Peyer's patch (tissue), 4 donors: Measurements from ENCODE around the gene NOL3. TPM values are rescaled to one million over a fixed set of nuclear protein-coding genes. Genes with fewer than 3 reads are reported as not detected.
A peak's percentile ranks its signal among the peaks of the same experiment; 100 is the strongest.

ENCODE experiments used
- DNase-seq, 3 donors: peaks; one replicate each; pipeline ENCODE4 v3.0.0-alpha.2; 2017 to 2019
- H3K27ac ChIP-seq, 4 donors: fragments of 200-600 bp; sonication (generic); one replicate each; pipeline ENCODE4 v1.5.1; 2016 to 2019
- H3K27me3 ChIP-seq, 2 donors: fragments of 200-600 bp; sonication (generic); one replicate each; pipeline ENCODE4 v1.5.1; 2019
- H3K36me3 ChIP-seq, 3 donors: fragments of 200-600 bp; sonication (generic); one replicate each; pipeline ENCODE4 v1.5.1; 2016 to 2019
- H3K4me1 ChIP-seq, 4 donors: fragments of 200-600 bp; sonication (generic); one replicate each; pipeline ENCODE4 v1.5.1; 2016 to 2019
- H3K4me3 ChIP-seq, 4 donors: fragments of 200-600 bp; sonication (generic); 1 replicate in 3 of 4; 2 replicates in 1 of 4; pipeline ENCODE4 v1.5.1; 2016 to 2019; ENCODE audit warnings: mild to moderate bottlenecking in 1 of 4
- H3K9me3 ChIP-seq, 4 donors: fragments of 200-600 bp; sonication (generic); one replicate each; pipeline ENCODE4 v1.5.1; 2016 to 2019; ENCODE audit warnings: mild to moderate bottlenecking in 1 of 4
- CTCF ChIP-seq, 6 experiments: fragments of 450-650 bp in 4 of 6; fragments of 200-600 bp in 2 of 6; sonication (generic) in 1 of 6; IDR thresholded peaks; one replicate each; pipeline ENCODE4 v1.5.1; 2017 to 2019; ENCODE audit warnings: antibody characterized with exemption in 6 of 6, mild to moderate bottlenecking in 3 of 6, moderate library complexity in 1 of 6
- POLR2A ChIP-seq, 2 donors: fragments of 450-650 bp; IDR thresholded peaks; one replicate each; pipeline ENCODE4 v1.5.1; 2017; ENCODE audit warnings: antibody characterized with exemption in 2 of 2, mild to moderate bottlenecking in 2 of 2, moderate library complexity in 2 of 2
- total RNA-seq, 4 donors: library from RNA; depleted of rRNA; stranded (reverse); fragments of >200 nt; gene quantifications; one replicate each; pipeline ENCODE4 v1.1.0, GENCODE V29; 2016

The NOL3 gene
- total RNA-seq, 4 donors from 2014 or later, result 24.4 to 65.2 (median 34.1) TPM

- TF ChIP-seq CTCF (IDR thresholded peaks at IDR 0.05) (no peak), POLR2A (IDR thresholded peaks at IDR 0.05) (no peak)
- Histone ChIP-seq H3K4me3 (no peak overlapping the region), H3K4me1 (peaks cover 7 to 39% (median 13%) of the 10 kb centered on the region in 4 donors), H3K27me3 (no peaks in the 10 kb centered on the region), H3K36me3 (no peaks in the 10 kb centered on the region), H3K27ac (no peak overlapping the region), H3K9me3 (no peaks in the 10 kb centered on the region)
- peak in 2 of 3 donors; percentile 58 to 60 for DNase-seq
These were observed 14.0 kb upstream of the NOL3 start for GRCh38 chr16:67156143-67156844.

GRCh38 chr16:67157106-67157748 is 13.1 kb upstream of the NOL3 start:
- no peak for DNase-seq
- Histone ChIP-seq H3K36me3 (no peaks in the 10 kb centered on the region), H3K4me1 (peaks cover 7 to 42% (median 13%) of the 10 kb centered on the region in 4 donors), H3K27me3 (no peaks in the 10 kb centered on the region), H3K27ac (peak overlapping the region in 2 of 4 donors; percentile 1 to 57), H3K4me3 (no peak overlapping the region), H3K9me3 (no peaks in the 10 kb centered on the region)
- TF ChIP-seq POLR2A (IDR thresholded peaks at IDR 0.05) (no peak), CTCF (IDR thresholded peaks at IDR 0.05) (no peak)

GRCh38 chr16:67157892-67158635 is 12.3 kb upstream of the NOL3 start:
- H3K4me1 ChIP-seq, result peaks cover 9 to 50% (median 19%) of the 10 kb centered on the region in 4 donors
- no peaks in the 10 kb centered on the region for H3K27me3 ChIP-seq
- no peaks in the 10 kb centered on the region for H3K36me3 ChIP-seq
- peak overlapping the region in 1 of 4 donors; percentile 89 for H3K4me3 ChIP-seq
- H3K27ac ChIP-seq, result peak overlapping the region in 3 of 4 donors; percentile 57 to 94 (median 57)
- no peaks in the 10 kb centered on the region for H3K9me3 ChIP-seq
- TF ChIP-seq POLR2A (IDR thresholded peaks at IDR 0.05) (no peak), CTCF (IDR thresholded peaks at IDR 0.05) (no peak)
- no peak for DNase-seq

GRCh38 chr16:67158637-67159600 is 11.4 kb upstream of the NOL3 start:
- no peak for TF ChIP-seq CTCF (IDR thresholded peaks at IDR 0.05)
- TF ChIP-seq POLR2A (IDR thresholded peaks at IDR 0.05), result peak in 1 of 2 donors; percentile 32
- Histone ChIP-seq H3K4me3 (peak overlapping the region; percentile 87 to 96 (median 91)), H3K9me3 (no peaks in the 10 kb centered on the region), H3K4me1 (peaks cover 14 to 59% (median 27%) of the 10 kb centered on the region in 4 donors), H3K27me3 (no peaks in the 10 kb centered on the region), H3K27ac (peak overlapping the region; percentile 89 to 95 (median 92)), H3K36me3 (no peaks in the 10 kb centered on the region)
- DNase-seq, result peak; percentile 76 to 93 (median 84)
